ENCODE data around the gene SART1.

The SART1 gene

GRCh38 chr11:65928667-65929066 lies 32.9 kb upstream of the SART1 start:
- H3K27ac ChIP-seq (ENCODE audit: low read depth, low read length), result no peak overlapping the region
- no peak overlapping the region for H3K4me3 ChIP-seq (ENCODE audit: low read depth in 1 of 5, low read length in 5 of 5)
- no peaks in the 10 kb centered on the region for H3K9me3 ChIP-seq (ENCODE audit: control insufficient read depth in 5 of 5, low read length in 5 of 5)
- peak overlapping the region in 1 of 5 donors; percentile 0 for H3K9ac ChIP-seq (ENCODE audit: low read length in 5 of 5)
- H3K36me3 ChIP-seq (ENCODE audit: control insufficient read depth in 5 of 5, insufficient read depth in 5 of 5, low read length in 5 of 5), result peaks cover 0 to 3% (median 0%) of the 10 kb centered on the region in 5 donors
- H3K27me3 ChIP-seq (ENCODE audit: control insufficient read depth in 5 of 5, insufficient read depth in 4 of 5, low read length in 5 of 5), result no peaks in the 10 kb centered on the region
- peaks cover 0 to 5% (median 3%) of the 10 kb centered on the region in 5 donors for H3K4me1 ChIP-seq (ENCODE audit: control insufficient read depth in 5 of 5, insufficient read depth in 5 of 5, low read length in 5 of 5)

DNA sequence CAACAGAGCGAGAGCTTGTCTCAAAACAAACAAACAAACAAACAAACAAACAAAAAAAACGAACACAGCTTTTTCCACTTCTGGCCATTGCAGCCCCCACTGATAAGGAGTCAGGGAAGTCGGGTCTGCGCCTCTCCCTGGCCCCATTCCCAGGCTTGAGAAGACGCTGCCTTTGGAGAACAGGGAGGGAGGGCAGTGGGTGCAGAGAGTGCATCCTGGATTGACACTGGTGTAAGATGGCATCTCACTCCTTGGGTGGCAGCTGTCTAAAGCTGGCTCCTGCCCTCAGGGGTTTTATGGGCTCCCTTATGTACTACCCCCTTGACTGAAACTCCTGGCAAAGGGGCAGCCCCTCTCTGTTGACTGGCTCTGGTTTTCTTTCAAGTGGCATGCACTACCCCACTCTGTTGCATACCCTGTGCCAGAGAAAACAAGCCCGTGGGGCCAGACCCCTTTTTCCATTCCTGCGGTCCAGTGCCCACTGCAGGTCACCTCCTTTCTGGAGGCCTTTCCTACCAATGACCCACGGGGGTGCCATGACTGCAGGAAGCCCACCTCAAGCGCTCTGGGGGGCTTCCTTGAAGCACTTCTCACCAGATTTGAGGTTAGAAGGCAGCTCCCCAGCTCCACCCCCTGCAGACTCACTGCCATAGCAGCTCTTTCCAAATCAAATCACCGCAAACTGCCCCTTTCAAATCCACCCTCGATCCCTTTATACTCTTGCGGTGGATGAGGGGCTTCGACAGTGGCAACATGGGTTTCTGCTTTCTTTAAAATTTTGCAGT lies 29.6 kb upstream of the SART1 start:
- Histone ChIP-seq H3K9me3 (ENCODE audit: control insufficient read depth in 5 of 5, low read length in 5 of 5) (no peaks in the 10 kb centered on the region), H3K27me3 (ENCODE audit: control insufficient read depth in 5 of 5, insufficient read depth in 4 of 5, low read length in 5 of 5) (no peaks in the 10 kb centered on the region), H3K4me3 (ENCODE audit: low read depth in 1 of 5, low read length in 5 of 5) (no peak overlapping the region), H3K36me3 (ENCODE audit: control insufficient read depth in 5 of 5, insufficient read depth in 5 of 5, low read length in 5 of 5) (no peaks in the 10 kb centered on the region), H3K4me1 (ENCODE audit: control insufficient read depth in 5 of 5, insufficient read depth in 5 of 5, low read length in 5 of 5) (peaks cover 0 to 5% (median 3%) of the 10 kb centered on the region in 5 donors), H3K9ac (ENCODE audit: low read length in 5 of 5) (no peak overlapping the region), H3K27ac (ENCODE audit: low read depth, low read length) (no peak overlapping the region)

GRCh38 chr11:65932558-65932919 lies 29.0 kb upstream of the SART1 start:
- H3K27ac ChIP-seq (ENCODE audit: low read depth, low read length), result no peak overlapping the region
- no peaks in the 10 kb centered on the region for H3K9me3 ChIP-seq (ENCODE audit: control insufficient read depth in 5 of 5, low read length in 5 of 5)
- H3K27me3 ChIP-seq (ENCODE audit: control insufficient read depth in 5 of 5, insufficient read depth in 4 of 5, low read length in 5 of 5), result no peaks in the 10 kb centered on the region
- no peak overlapping the region for H3K9ac ChIP-seq (ENCODE audit: low read length in 5 of 5)
- H3K4me3 ChIP-seq (ENCODE audit: low read depth in 1 of 5, low read length in 5 of 5), result no peak overlapping the region
- H3K36me3 ChIP-seq (ENCODE audit: control insufficient read depth in 5 of 5, insufficient read depth in 5 of 5, low read length in 5 of 5), result no peaks in the 10 kb centered on the region
- H3K4me1 ChIP-seq (ENCODE audit: control insufficient read depth in 5 of 5, insufficient read depth in 5 of 5, low read length in 5 of 5), result peaks cover 0 to 5% (median 3%) of the 10 kb centered on the region in 5 donors

DNA sequence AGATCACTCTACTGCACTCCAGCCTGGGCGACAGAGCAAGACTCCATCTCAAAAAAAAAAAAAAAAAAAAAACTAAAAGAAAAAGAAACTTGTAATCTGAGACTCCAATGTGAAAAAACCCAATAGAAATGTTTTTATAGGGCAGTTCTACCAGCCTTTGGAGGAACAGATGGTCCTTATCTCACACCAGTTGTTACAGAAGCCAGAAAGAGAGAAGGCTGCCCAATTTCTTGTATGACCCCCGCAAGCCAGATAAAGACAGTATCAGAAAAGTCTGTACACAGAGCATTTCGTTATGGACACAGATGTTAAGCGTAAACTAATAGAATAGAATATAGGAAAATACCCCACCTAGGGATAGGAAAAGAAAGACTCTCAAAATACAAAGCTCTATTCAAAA lies 27.5 kb upstream of the SART1 start:
- Histone ChIP-seq H3K4me1 (ENCODE audit: control insufficient read depth in 5 of 5, insufficient read depth in 5 of 5, low read length in 5 of 5) (peaks cover 0 to 3% (median 0%) of the 10 kb centered on the region in 5 donors), H3K27ac (ENCODE audit: low read depth, low read length) (no peak overlapping the region), H3K9ac (ENCODE audit: low read length in 5 of 5) (no peak overlapping the region), H3K4me3 (ENCODE audit: low read depth in 1 of 5, low read length in 5 of 5) (no peak overlapping the region), H3K36me3 (ENCODE audit: control insufficient read depth in 5 of 5, insufficient read depth in 5 of 5, low read length in 5 of 5) (no peaks in the 10 kb centered on the region), H3K27me3 (ENCODE audit: control insufficient read depth in 5 of 5, insufficient read depth in 4 of 5, low read length in 5 of 5) (no peaks in the 10 kb centered on the region), H3K9me3 (ENCODE audit: control insufficient read depth in 5 of 5, low read length in 5 of 5) (no peaks in the 10 kb centered on the region)

GRCh38 chr11:65937766-65938165 lies 23.8 kb upstream of the SART1 start:
- Histone ChIP-seq H3K4me3 (ENCODE audit: low read depth in 1 of 5, low read length in 5 of 5) (no peak overlapping the region), H3K36me3 (ENCODE audit: control insufficient read depth in 5 of 5, insufficient read depth in 5 of 5, low read length in 5 of 5) (no peaks in the 10 kb centered on the region), H3K27ac (ENCODE audit: low read depth, low read length) (no peak overlapping the region), H3K4me1 (ENCODE audit: control insufficient read depth in 5 of 5, insufficient read depth in 5 of 5, low read length in 5 of 5) (peaks cover 0 to 7% (median 0%) of the 10 kb centered on the region in 5 donors), H3K9ac (ENCODE audit: low read length in 5 of 5) (no peak overlapping the region), H3K9me3 (ENCODE audit: control insufficient read depth in 5 of 5, low read length in 5 of 5) (no peaks in the 10 kb centered on the region), H3K27me3 (ENCODE audit: control insufficient read depth in 5 of 5, insufficient read depth in 4 of 5, low read length in 5 of 5) (no peaks in the 10 kb centered on the region)

DNA sequence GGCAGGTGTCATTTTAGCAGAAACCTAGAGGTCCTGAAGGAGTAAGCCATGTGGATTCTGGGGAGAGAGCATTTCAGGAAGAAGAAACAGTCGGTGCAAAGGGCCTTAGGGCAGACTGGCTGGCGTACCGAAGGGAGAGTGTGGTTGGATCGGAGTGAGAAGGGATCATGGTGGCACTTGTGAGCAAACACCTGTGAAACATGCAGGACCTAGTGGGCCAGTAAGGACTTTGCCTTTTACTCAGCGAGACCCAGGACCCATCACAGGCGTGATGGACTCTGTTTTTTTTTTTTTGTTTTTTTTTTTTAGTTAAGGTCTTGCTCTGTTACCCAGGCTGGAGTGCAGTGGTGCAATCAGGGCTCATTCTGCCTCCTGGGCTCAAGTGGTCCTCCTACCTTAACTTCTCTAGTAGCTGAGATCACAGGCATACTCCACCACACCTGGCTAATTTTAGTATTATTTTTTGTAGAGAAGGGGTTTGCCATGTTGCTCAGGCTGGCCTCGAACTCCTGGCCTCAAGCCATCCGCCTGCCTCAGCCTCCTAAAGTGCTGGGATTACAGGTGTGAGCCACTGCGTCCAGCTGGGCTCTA lies 19.7 kb upstream of the SART1 start:
- no peaks in the 10 kb centered on the region for H3K27me3 ChIP-seq (ENCODE audit: control insufficient read depth in 5 of 5, insufficient read depth in 4 of 5, low read length in 5 of 5)
- H3K4me3 ChIP-seq (ENCODE audit: low read depth in 1 of 5, low read length in 5 of 5), result no peak overlapping the region
- no peaks in the 10 kb centered on the region for H3K9me3 ChIP-seq (ENCODE audit: control insufficient read depth in 5 of 5, low read length in 5 of 5)
- H3K36me3 ChIP-seq (ENCODE audit: control insufficient read depth in 5 of 5, insufficient read depth in 5 of 5, low read length in 5 of 5), result no peaks in the 10 kb centered on the region
- no peak overlapping the region for H3K27ac ChIP-seq (ENCODE audit: low read depth, low read length)
- no peak overlapping the region for H3K9ac ChIP-seq (ENCODE audit: low read length in 5 of 5)
- H3K4me1 ChIP-seq (ENCODE audit: control insufficient read depth in 5 of 5, insufficient read depth in 5 of 5, low read length in 5 of 5), result peaks cover 0 to 7% (median 0%) of the 10 kb centered on the region in 5 donors

DNA sequence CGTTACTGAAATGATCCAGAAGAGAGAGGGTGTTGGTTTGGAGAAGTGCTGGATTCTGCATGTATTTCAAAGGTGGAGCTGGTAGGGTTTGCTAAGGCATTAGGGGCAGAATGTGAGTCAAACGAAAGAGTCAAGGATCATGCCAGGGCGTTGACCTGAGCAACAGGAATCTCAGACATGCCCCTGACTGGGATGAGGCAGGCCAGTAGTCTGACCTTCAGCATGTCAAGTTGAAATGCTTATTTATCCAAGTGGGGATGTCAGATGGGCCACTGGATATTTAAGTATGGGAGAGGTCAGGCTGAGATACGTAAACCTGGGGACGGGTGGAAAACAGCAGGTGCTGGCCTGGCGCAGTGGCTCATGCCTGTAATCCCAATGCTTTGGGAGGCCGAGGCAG lies 19.0 kb upstream of the SART1 start:
- Histone ChIP-seq H3K9ac (ENCODE audit: low read length in 5 of 5) (no peak overlapping the region), H3K4me3 (ENCODE audit: low read depth in 1 of 5, low read length in 5 of 5) (no peak overlapping the region), H3K9me3 (ENCODE audit: control insufficient read depth in 5 of 5, low read length in 5 of 5) (no peaks in the 10 kb centered on the region)

DNA sequence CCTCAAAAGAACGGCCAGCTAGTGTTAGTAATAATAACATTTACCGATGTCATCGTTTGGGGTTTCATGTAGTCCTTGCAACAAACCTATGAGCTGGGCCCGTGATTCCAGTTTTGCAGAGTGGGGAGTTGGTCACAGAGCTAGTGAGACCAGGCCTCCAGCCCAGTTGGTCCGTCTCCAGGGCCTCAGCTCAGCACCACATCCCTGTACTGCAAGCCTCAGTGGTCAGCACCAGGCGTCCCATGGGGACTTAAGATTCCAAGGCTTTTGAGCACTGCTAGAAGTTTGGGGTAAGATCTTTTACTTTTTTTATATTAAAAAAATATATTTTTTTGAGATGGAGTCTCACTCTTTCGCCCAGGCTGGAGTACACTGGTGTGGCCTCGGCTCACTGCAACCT lies 17.3 kb upstream of the SART1 start:
- no peak overlapping the region for H3K27ac ChIP-seq (ENCODE audit: low read depth, low read length)
- no peaks in the 10 kb centered on the region for H3K36me3 ChIP-seq (ENCODE audit: control insufficient read depth in 5 of 5, insufficient read depth in 5 of 5, low read length in 5 of 5)
- no peaks in the 10 kb centered on the region for H3K9me3 ChIP-seq (ENCODE audit: control insufficient read depth in 5 of 5, low read length in 5 of 5)
- H3K9ac ChIP-seq (ENCODE audit: low read length in 5 of 5), result peak overlapping the region in 1 of 5 donors; percentile 26
- peaks cover 0 to 7% (median 4%) of the 10 kb centered on the region in 5 donors for H3K27me3 ChIP-seq (ENCODE audit: control insufficient read depth in 5 of 5, insufficient read depth in 4 of 5, low read length in 5 of 5)
- H3K4me1 ChIP-seq (ENCODE audit: control insufficient read depth in 5 of 5, insufficient read depth in 5 of 5, low read length in 5 of 5), result peaks cover 0 to 7% (median 0%) of the 10 kb centered on the region in 5 donors
- H3K4me3 ChIP-seq (ENCODE audit: low read depth in 1 of 5, low read length in 5 of 5), result no peak overlapping the region

More for the DNA sequence above, 19.0 kb upstream of the SART1 start:
- Histone ChIP-seq H3K4me1 (ENCODE audit: control insufficient read depth in 5 of 5, insufficient read depth in 5 of 5, low read length in 5 of 5) (peaks cover 0 to 7% (median 0%) of the 10 kb centered on the region in 5 donors), H3K27me3 (ENCODE audit: control insufficient read depth in 5 of 5, insufficient read depth in 4 of 5, low read length in 5 of 5) (peaks cover 0 to 6% (median 1%) of the 10 kb centered on the region in 5 donors), H3K36me3 (ENCODE audit: control insufficient read depth in 5 of 5, insufficient read depth in 5 of 5, low read length in 5 of 5) (no peaks in the 10 kb centered on the region), H3K27ac (ENCODE audit: low read depth, low read length) (no peak overlapping the region)

DNA sequence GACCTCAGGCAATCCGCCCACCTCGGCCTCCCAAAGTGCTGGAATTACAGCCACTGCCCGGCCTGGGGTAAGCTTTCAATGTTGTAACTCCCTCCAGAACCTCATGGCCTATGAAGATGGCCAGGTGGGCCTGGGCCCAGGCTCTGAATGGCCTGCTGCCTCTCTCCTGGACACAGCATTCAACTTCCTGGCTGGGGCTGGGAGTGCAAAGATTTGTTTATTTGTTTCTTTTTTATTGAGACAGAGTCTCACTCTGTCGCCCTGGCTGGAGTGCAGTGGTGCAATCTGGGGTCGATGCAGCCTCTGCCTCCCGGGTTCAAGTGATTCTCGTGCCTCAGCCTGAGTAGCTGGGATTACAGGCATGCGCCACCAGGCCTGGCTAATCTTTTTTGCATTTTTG lies 16.8 kb upstream of the SART1 start:
- H3K27ac ChIP-seq (ENCODE audit: low read depth, low read length), result no peak overlapping the region
- no peaks in the 10 kb centered on the region for H3K36me3 ChIP-seq (ENCODE audit: control insufficient read depth in 5 of 5, insufficient read depth in 5 of 5, low read length in 5 of 5)
- H3K4me1 ChIP-seq (ENCODE audit: control insufficient read depth in 5 of 5, insufficient read depth in 5 of 5, low read length in 5 of 5), result peaks cover 0 to 7% (median 0%) of the 10 kb centered on the region in 5 donors
- no peak overlapping the region for H3K4me3 ChIP-seq (ENCODE audit: low read depth in 1 of 5, low read length in 5 of 5)
- no peak overlapping the region for H3K9ac ChIP-seq (ENCODE audit: low read length in 5 of 5)
- no peaks in the 10 kb centered on the region for H3K9me3 ChIP-seq (ENCODE audit: control insufficient read depth in 5 of 5, low read length in 5 of 5)
- peaks cover 0 to 7% (median 4%) of the 10 kb centered on the region in 5 donors for H3K27me3 ChIP-seq (ENCODE audit: control insufficient read depth in 5 of 5, insufficient read depth in 4 of 5, low read length in 5 of 5)

DNA sequence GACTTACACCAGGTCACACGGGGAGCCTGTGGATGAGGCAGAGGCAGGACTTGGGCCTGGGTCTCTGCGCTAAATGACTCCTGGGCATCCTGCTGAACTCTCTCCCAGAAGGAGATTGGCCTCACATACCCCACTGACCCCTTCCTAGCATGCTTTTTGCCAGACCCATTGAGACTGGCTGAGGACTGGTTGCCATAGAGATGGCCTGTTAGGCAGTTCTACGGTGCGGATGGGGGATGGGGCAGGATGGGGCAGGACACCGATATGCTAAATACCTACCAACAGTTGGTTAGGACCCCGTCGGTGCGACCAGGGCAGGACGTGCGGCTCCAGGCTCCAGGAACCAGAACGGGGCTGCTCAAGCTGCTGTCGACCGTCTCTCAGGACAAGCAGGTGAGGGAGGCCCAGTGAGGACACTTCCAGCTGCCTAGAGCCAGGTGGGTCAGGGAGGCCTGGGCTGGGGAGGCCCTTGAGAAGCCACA lies 16.1 kb upstream of the SART1 start, which contains the start of gene TSGA10IP:
TSS of gene TSGA10IP (plus strand) at position 51 of the 482 bp plus-strand sequence. CDS start at position 247, 196 bp downstream.
- H3K9ac ChIP-seq (ENCODE audit: low read length in 5 of 5), result peak within 1 kb of the TSS in 1 of 5 donors; percentile 53
- peaks cover 0 to 7% (median 0%) of the 10 kb centered on the region in 5 donors for H3K4me1 ChIP-seq (ENCODE audit: control insufficient read depth in 5 of 5, insufficient read depth in 5 of 5, low read length in 5 of 5)
- H3K27ac ChIP-seq (ENCODE audit: low read depth, low read length), result no peak within 1 kb of the TSS
- peaks cover 0 to 7% (median 4%) of the 10 kb centered on the region in 5 donors for H3K27me3 ChIP-seq (ENCODE audit: control insufficient read depth in 5 of 5, insufficient read depth in 4 of 5, low read length in 5 of 5)
- no peaks in the 10 kb centered on the region for H3K36me3 ChIP-seq (ENCODE audit: control insufficient read depth in 5 of 5, insufficient read depth in 5 of 5, low read length in 5 of 5)
- H3K4me3 ChIP-seq (ENCODE audit: low read depth in 1 of 5, low read length in 5 of 5), result no peak within 1 kb of the TSS
- H3K9me3 ChIP-seq (ENCODE audit: control insufficient read depth in 5 of 5, low read length in 5 of 5), result no peaks in the 10 kb centered on the region

Measured in subcutaneous abdominal adipose tissue (tissue), 5 donors.